Epidermal melanocyte (primary cell): Measurements from ENCODE around the gene LMAN1L.

Source experiments
- DNase-seq: peaks from one replicate; pipeline ENCODE4 v3.0.0; 2011; ENCODE audit warnings: low spot score; ENCODE audit not compliant: insufficient read length

Gene LMAN1L

GRCh38 chr15:74794248-74794969 lies 18.2 kb upstream of the LMAN1L start:
- DNase-seq, result no peak

DNA sequence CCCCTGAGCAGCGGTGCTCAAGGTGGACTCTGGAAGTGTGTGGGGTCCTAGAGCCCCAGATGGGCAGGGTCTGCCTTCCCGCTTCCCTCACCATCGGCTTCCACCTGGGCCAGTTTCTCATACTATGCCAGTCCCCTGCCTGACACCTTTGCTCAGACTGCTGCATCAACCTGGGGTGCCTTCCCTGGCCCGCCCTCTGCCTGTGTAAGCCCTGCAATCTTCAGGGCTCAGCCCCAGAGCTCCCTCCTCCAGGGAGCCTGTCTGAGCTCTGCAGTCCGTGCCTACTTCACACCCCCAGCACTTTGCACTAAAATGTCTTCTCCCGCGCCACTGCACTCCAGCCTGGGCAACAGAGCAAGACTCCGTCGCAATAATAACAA lies 17.7 kb upstream of the LMAN1L start:
- no peak for DNase-seq

GRCh38 chr15:74795966-74796625 lies 16.5 kb upstream of the LMAN1L start:
- DNase-seq, result no peak

DNA sequence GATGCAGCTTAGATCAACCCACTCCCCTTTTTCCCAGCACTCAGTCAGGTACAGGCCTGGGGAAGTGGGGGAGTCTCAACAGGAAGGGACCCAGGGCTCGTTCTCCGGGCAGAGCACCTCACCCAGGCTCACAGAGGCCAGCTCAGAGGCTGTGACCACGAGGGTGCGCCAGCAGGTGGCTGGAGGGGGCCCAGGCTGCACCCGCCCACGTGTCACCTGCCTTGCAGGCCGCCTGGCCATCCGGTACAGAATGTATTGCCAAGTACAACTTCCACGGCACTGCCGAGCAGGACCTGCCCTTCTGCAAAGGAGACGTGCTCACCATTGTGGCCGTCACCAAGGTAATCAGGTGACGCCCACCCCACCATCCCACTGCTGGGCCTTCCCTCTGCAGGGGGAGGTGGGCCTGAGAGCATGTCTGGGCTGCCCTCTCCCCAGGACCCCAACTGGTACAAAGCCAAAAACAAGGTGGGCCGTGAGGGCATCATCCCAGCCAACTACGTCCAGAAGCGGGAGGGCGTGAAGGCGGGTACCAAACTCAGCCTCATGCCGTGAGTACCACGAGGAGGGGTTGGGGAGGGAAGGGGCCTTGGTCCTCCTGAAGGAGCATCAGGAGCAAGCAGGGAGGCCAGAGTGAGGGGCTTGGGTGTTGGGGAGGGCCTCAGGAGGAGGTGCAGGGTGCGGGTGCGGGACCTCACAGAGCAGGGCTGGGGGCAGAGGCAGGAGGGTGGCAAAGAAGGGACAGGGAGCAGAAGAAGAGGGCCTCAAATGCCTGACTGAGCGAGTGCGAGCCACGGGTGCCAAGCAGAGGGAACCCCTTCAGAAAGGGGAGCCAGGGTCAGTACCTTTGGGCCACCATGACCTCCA lies 14.0 kb upstream of the LMAN1L start:
- DNase-seq, result no peak

DNA sequence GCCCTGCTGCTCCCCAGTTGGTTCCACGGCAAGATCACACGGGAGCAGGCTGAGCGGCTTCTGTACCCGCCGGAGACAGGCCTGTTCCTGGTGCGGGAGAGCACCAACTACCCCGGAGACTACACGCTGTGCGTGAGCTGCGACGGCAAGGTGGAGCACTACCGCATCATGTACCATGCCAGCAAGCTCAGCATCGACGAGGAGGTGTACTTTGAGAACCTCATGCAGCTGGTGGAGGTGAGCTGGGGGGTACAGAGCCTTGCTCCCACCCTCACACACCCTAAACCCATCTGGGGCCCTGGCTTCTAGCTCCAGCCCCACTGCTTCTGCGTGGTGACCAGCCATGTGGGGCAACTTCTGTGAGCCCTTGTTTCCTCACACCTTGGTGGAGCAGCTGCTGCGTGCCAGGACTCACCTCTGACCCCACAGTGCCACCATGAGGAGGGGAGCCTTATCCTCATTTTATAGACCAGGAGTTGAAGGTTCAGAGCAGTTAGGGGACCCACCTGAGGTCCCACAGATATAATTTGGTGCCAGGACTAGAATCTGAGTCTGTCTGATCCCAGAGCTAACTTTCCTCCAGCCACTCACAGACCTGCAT lies 13.3 kb upstream of the LMAN1L start:
- DNase-seq, result no peak

GRCh38 chr15:74799856-74800558 lies 12.6 kb upstream of the LMAN1L start:
- peak; percentile 64 for DNase-seq

GRCh38 chr15:74800559-74801094 lies 12.0 kb upstream of the LMAN1L start:
- DNase-seq, result no peak

DNA sequence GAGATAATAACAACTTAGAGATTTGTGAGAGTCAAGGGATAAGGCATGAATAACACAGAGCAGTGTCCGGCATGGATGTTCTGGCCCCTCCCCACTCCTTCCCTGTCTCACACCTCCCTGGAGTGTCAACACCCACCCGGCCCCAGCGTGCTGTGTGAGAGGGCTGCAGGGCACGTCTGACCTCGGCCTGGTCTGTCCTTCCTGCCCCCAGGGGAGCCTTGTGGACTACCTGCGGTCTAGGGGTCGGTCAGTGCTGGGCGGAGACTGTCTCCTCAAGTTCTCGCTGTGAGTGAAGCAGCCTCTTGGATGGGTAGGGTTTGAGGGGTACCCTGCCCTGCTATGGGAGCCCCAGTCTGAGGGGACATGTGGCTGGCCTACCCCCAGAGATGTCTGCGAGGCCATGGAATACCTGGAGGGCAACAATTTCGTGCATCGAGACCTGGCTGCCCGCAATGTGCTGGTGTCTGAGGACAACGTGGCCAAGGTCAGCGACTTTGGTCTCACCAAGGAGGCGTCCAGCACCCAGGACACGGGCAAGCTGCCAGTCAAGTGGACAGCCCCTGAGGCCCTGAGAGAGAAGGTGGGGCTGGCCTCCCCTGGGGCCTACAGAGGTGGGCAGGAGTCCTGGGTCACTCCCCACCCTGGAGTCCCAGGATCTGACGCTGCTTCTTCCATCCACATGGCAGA lies 11.2 kb upstream of the LMAN1L start:
- DNase-seq, result no peak

DNA sequence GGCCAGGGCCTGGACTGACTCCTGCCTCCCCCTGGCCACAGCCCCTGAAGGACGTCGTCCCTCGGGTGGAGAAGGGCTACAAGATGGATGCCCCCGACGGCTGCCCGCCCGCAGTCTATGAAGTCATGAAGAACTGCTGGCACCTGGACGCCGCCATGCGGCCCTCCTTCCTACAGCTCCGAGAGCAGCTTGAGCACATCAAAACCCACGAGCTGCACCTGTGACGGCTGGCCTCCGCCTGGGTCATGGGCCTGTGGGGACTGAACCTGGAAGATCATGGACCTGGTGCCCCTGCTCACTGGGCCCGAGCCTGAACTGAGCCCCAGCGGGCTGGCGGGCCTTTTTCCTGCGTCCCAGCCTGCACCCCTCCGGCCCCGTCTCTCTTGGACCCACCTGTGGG lies 10.3 kb upstream of the LMAN1L start:
- no peak for DNase-seq

GRCh38 chr15:74802862-74803447 lies 9.7 kb upstream of the LMAN1L start:
- no peak for DNase-seq

DNA sequence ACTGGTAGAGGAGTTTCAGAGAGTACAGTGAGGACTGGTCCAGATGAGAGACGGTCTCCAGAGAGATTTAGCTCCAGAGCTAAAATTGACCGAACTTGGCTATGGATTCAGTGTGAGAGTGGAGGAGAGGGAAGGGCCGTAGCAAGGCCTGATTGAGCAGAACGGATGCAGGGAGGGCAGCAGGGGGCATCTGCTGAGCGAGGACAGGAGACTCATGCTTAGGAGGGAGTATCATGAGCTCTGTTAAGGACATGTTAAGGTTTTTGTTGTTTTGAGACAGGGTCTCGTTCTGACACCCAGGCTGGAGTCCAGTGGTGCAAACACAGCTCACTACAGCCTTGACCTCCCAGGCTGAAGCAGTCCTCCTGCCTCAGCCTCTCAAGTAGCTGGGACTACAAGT lies 7.7 kb upstream of the LMAN1L start:
- no peak for DNase-seq

DNA sequence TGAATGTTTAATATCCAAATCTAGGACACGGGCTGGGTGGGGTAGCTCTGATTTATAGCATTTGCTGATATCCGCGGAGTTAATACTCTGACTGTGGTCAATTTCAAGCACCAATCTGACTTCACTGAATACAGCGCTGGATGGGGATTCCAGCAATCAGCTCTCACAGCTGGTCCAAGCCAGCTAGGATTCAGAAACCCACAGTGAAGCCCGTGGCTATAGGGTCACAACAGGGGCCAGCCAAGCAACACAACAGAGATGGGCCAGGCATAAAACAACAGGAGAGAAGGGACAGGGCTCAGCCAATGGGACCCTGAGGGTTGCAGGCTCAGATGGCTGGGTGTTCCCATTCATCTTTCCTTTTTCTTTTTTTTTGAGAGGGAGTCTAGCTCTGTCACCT lies 5.4 kb upstream of the LMAN1L start:
- no peak for DNase-seq

GRCh38 chr15:74808078-74808839 lies 4.4 kb upstream of the LMAN1L start:
- no peak for DNase-seq

DNA sequence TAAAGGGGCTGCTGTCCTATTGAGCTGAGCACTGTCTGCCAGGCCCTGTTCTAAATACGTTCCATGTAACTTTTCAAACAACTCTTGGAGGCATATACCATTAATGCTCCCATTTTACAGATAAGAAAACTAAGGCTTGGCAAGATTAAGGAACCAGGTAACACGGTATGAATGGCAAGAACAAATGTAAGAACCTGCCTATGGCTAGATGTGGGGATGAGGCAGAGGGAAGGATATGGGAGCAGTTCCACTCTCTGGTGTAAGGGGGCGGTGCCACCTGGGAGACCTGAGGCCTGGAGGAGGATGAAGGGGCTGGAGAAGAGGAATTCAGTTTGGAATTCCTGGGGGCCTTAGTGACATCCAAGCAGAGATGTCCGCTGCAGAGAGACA lies 3.8 kb upstream of the LMAN1L start:
- DNase-seq, result no peak

DNA sequence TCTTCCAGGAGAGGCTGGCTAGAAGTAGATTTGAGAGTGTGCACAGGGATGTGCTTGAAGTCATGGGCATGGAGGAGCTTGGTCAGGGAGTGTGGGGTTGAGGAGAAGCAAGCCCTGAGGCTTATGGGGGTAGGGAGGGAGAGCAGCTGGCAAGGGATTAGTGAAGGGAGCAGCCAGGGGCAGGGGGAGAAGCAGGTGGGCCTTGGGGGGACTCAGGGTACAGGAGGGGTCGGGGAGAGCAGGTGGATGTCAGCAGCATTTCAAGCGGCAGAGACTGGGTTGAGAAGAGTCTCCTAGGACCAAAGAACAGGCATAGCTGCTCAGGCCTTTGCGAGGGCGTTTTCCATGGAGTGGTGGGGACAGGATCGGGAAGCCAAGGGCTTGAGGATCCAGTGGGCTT lies 3.4 kb upstream of the LMAN1L start:
- DNase-seq, result no peak

DNA sequence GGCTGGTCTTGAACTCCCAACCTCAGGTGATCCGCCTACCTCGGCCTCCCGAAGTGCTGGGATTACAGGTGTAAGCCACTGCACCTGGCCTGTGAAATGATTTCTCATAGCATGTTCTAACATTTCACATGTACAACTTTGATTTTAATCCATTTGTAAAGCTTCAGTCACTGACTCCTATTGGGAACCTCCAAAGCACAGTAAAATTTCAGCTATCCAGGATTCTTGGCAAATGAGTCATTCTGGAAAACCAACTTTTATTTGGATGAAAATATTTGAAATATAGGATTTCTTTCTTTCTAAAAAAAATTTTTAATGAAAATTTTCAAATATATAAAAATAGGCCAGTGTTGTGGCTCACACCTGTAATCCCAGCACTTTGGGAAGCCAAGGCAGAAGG lies 2.7 kb upstream of the LMAN1L start:
- DNase-seq, result no peak

DNA sequence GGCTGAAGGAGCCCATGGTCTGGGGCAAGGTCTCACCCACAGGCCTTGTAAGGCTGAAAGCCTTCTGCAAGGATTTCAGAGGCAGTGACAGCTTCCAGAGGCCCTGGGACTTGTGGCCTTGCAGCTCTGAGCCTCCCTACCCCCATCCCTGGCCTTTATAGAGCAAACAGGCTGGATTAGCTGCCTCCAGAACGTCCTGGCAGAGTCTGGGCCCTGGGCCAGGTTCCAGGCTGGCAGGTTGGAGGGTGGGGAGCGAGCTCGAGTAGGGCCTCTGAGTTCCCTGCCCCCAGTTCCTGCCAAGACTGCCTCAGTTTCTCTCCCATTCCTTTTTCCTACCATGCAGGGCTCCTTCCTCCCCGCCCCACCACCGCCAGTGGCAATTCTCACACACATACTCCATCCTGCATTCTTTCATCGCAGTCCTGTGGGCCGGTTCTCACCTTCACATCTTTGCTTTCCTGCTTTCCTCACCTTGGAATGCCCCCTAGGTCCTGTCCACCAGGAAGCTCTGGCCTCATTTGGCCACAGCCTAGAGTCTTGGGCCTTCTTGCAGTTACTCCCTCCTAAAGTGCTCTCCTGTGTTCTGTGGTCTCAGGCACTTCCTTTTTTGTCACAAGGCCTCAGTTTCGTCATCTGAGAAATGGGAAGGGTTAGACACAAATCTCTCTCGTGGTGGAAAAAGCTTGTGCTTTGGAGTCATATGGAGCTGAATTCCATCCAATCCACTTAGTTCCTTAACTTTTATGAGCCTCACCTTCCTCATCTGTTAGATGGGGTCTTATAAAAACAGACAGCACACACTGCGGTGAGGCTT lies 2.7 kb downstream of the LMAN1L start:
- no peak for DNase-seq

DNA sequence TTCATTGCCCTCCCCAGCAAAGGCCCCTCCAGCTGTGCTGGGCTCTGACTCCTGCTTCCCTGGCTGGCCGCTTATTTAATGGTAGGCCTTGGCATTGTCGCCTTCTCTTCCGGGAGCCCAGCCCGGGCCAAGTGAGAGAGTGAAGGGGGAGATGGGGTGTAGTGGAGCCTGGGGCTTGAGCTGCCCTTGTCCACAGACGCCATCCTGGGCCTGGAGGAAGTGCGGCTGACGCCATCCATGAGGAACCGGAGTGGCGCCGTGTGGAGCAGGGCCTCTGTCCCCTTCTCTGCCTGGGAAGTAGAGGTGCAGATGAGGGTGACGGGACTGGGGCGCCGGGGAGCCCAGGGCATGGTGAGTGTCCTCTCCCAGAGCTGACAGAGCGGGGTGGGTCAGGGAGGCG lies 3.3 kb downstream of the LMAN1L start:
- no peak for DNase-seq
